B cell (primary cell): ENCODE results near the gene NADSYN1. TPM values are rescaled to one million over a fixed set of nuclear protein-coding genes. Genes with fewer than 3 reads are reported as not detected.

Experiments
- ATAC-seq: fragments of 200-7000 bp; cut with Tn5 transposase; one replicate; pipeline ENCODE4 v1.10.0; 2021; ENCODE audit warnings: low read depth, mild to moderate bottlenecking, moderate number of reproducible peaks, moderate library complexity
- CTCF ChIA-PET: fragments of 350-600 bp; sonication (Branson Sonifier 250); formaldehyde crosslinking; loops from one replicate; lab custom pipeline; 2021; ENCODE audit warnings: antibody characterized with exemption, inconsistent platforms; lab: Charles Lee
- POLR2A ChIA-PET: fragments of 350-600 bp; sonication (Branson Sonifier 250); formaldehyde crosslinking; loops from one replicate; lab custom pipeline; 2021; ENCODE audit warnings: antibody characterized with exemption; lab: Charles Lee
- DNase-seq: peaks from one replicate; pipeline ENCODE4 v3.0.0; 2013
- H2AFZ ChIP-seq: 2 replicates; pipeline ENCODE4 v1.6.1; 2012; ENCODE audit warnings: mild to moderate bottlenecking, low read depth, low read length; ENCODE audit not compliant: insufficient read depth, poor library complexity, severe bottlenecking
- H3K27ac ChIP-seq, 2 donors: 1 replicate in 1 of 2; 2 replicates in 1 of 2; pipeline ENCODE4 v1.5.1; 2012 to 2013; ENCODE audit warnings: low read length in 2 of 2, mild to moderate bottlenecking in 2 of 2, moderate library complexity in 1 of 2
- H3K27me3 ChIP-seq, 4 experiments: fragments of 200-600 bp in 1 of 4; sonication (generic) in 1 of 4; replicated peaks in 1 of 4; 1 replicate in 2 of 4; 2 replicates in 2 of 4; pipeline versions ENCODE4 v1.6.1 to v1.7.0; 2013 to 2016; ENCODE audit warnings: low read length in 3 of 4, mild to moderate bottlenecking in 2 of 4, mixed read lengths in 1 of 4, moderate library complexity in 1 of 4; ENCODE audit not compliant: insufficient read depth in 4 of 4, control insufficient read depth in 3 of 4; ENCODE audit errors: control extremely low read depth in 1 of 4
- H3K36me3 ChIP-seq, 2 experiments: replicated peaks in 1 of 2; 1 replicate in 1 of 2; 2 replicates in 1 of 2; pipeline versions ENCODE4 v1.6.1 to v1.7.1; 2013; ENCODE audit warnings: low read length in 1 of 2; ENCODE audit not compliant: insufficient read depth in 2 of 2, control insufficient read depth in 1 of 2; ENCODE audit errors: control extremely low read depth in 1 of 2, extremely low read depth in 1 of 2
- H3K4me1 ChIP-seq, 2 donors: fragments of 200-600 bp in 1 of 2; sonication (generic) in 1 of 2; 1 replicate in 1 of 2; 2 replicates in 1 of 2; pipeline versions ENCODE4 v1.5.1 to v1.6.1; 2013 to 2017; ENCODE audit warnings: low read length in 2 of 2; ENCODE audit not compliant: control insufficient read depth in 2 of 2, insufficient read depth in 2 of 2
- H3K4me2 ChIP-seq: replicated peaks from 2 replicates; pipeline ENCODE3; 2012; ENCODE audit warnings: mild to moderate bottlenecking, low read depth, low read length; ENCODE audit not compliant: poor library complexity, severe bottlenecking
- H3K4me3 ChIP-seq, 5 experiments: fragments of 200-600 bp in 1 of 5; sonication (generic) in 1 of 5; 1 replicate in 3 of 5; 2 replicates in 2 of 5; pipeline versions ENCODE4 v1.5.1 to v1.7.0; 2011 to 2016; ENCODE audit warnings: low read length in 4 of 5, mild to moderate bottlenecking in 4 of 5, low read depth in 2 of 5, control low read depth in 1 of 5, moderate library complexity in 1 of 5; ENCODE audit not compliant: insufficient read depth in 1 of 5; ENCODE audit errors: control extremely low read depth in 1 of 5, extremely low read depth in 1 of 5
- H3K79me2 ChIP-seq: fragments of 200-600 bp; sonication (generic); one replicate; pipeline ENCODE4 v1.6.0; 2016; ENCODE audit warnings: low read length; ENCODE audit not compliant: control insufficient read depth, insufficient read depth
- H3K9ac ChIP-seq: fragments of 200-600 bp; sonication (generic); 2 replicates; pipeline ENCODE4 v1.6.1; 2017; ENCODE audit warnings: mild to moderate bottlenecking, low read length, moderate library complexity
- H3K9me3 ChIP-seq, 3 donors: one replicate each; pipeline versions ENCODE4 v1.6.1 to v1.7.1; 2013; ENCODE audit warnings: low read length in 2 of 3; ENCODE audit not compliant: control insufficient read depth in 2 of 3, insufficient read depth in 1 of 3; ENCODE audit errors: control extremely low read depth in 1 of 3
- H4K20me1 ChIP-seq: 2 replicates; pipeline ENCODE4 v1.6.0; 2012; ENCODE audit warnings: mild to moderate bottlenecking, low read length; ENCODE audit not compliant: insufficient read depth, control insufficient read depth, poor library complexity, severe bottlenecking
- H3K27ac Mint-ChIP-seq: one replicate; pipeline ENCODE4 v1.8.0; 2021; ENCODE audit warnings: mixed read lengths
- H3K27me3 Mint-ChIP-seq: one replicate; pipeline ENCODE4 v1.8.0; 2021; ENCODE audit warnings: mixed read lengths
- H3K4me1 Mint-ChIP-seq: one replicate; pipeline ENCODE4 v1.8.0; 2021; ENCODE audit warnings: mixed read lengths
- H3K4me3 Mint-ChIP-seq: one replicate; pipeline ENCODE4 v1.8.0; 2021; ENCODE audit warnings: mixed read lengths
- H3K9me3 Mint-ChIP-seq: one replicate; pipeline ENCODE4 v1.8.0; 2022; ENCODE audit warnings: mixed read lengths; ENCODE audit not compliant: insufficient read depth
- CTCF ChIP-seq: fragments of 200-600 bp; IDR thresholded peaks from one replicate; pipeline ENCODE4 v1.8.0; 2022; ENCODE audit warnings: antibody characterized with exemption, mild to moderate bottlenecking
- EZH2 ChIP-seq: IDR thresholded peaks from 2 replicates; pipeline ENCODE4 v1.6.1; 2012; ENCODE audit warnings: borderline replicate concordance, low read depth, mild to moderate bottlenecking, moderate library complexity, low read length; ENCODE audit not compliant: insufficient read depth, poor library complexity, severe bottlenecking
- WGBS: methylation state at CpG from one replicate; pipeline ENCODE4 v1.1.5; 2013; ENCODE audit warnings: missing lambda C conversion rate; ENCODE audit not compliant: insufficient coverage; 5-methylcytosine and 5-hydroxymethylcytosine counted together
- intact Hi-C: fragments of 100-400 bp; cut with micrococcal nuclease; formaldehyde crosslinking; loops from one replicate; pipeline ENCODE4 v1.10.0; 2022
- polyA plus RNA-seq: library from polyadenylated mRNA; depleted of rRNA; stranded (reverse); fragments of >200 nt; gene quantifications from 2 replicates; pipeline ENCODE4 v1.2.3, GENCODE V29; 2012
- total RNA-seq, 2 donors: library from RNA; stranded (reverse); fragments of 120-200 nt in 1 of 2; gene quantifications; 1 replicate in 1 of 2; 2 replicates in 1 of 2; pipeline versions ENCODE4 v1.2.3 to v1.2.4, GENCODE V29; 2013 to 2022

NADSYN1 gene
- total and polyA plus RNA-seq, 2 donors (not counting 1 experiment from before 2014, with no cell fraction given), result 153 to 222 TPM

- no peaks in the 10 kb centered on the region for H3K27me3 Mint-ChIP-seq
- no peak for ATAC-seq
- Histone ChIP-seq H3K79me2 (no peaks in the 10 kb centered on the region), H3K9ac (no peak overlapping the region), H4K20me1 (no peaks in the 10 kb centered on the region), H3K36me3 (peaks cover 0 to 24% of the 10 kb centered on the region in 2 experiments), H3K27ac (no peak overlapping the region), H2AFZ (no peak overlapping the region), H3K4me1 (no peaks in the 10 kb centered on the region), H3K4me2 (no peak overlapping the region), H3K4me3 (no peak overlapping the region), H3K9me3 (no peaks in the 10 kb centered on the region), H3K27me3 (no peaks in the 10 kb centered on the region)
- CTCF ChIA-PET, result no interaction called here
- no peaks in the 10 kb centered on the region for H3K4me1 Mint-ChIP-seq
- WGBS, result 91% methylated on average over 5 of the region's 6 CpGs
- intact Hi-C loops, result no loop called here
- no peak for TF ChIP-seq EZH2
- no peak for TF ChIP-seq CTCF
- H3K4me3 Mint-ChIP-seq, result no peak overlapping the region
- H3K27ac Mint-ChIP-seq, result no peak overlapping the region
- no peaks in the 10 kb centered on the region for H3K9me3 Mint-ChIP-seq
- DNase-seq, result no peak
- POLR2A ChIA-PET, result no interaction called here
Observed at GRCh38 chr11:71437399-71437798, 15.6 kb upstream of the NADSYN1 start.

- Mint-ChIP-seq H3K4me3 (no peak overlapping the region), H3K27me3 (no peaks in the 10 kb centered on the region), H3K27ac (no peak overlapping the region), H3K9me3 (no peaks in the 10 kb centered on the region), H3K4me1 (no peaks in the 10 kb centered on the region)
- H3K4me3 ChIP-seq, result no peak overlapping the region
- ChIA-PET POLR2A (no interaction called here), CTCF (no interaction called here)
- DNase-seq, result no peak
- no peak overlapping the region for H3K9ac ChIP-seq
- H4K20me1 ChIP-seq, result no peaks in the 10 kb centered on the region
- intact Hi-C loops, result no loop called here
- H2AFZ ChIP-seq, result no peak overlapping the region
- H3K36me3 ChIP-seq, result peaks cover 0 to 24% of the 10 kb centered on the region in 2 experiments
- no peaks in the 10 kb centered on the region for H3K4me1 ChIP-seq
- no peaks in the 10 kb centered on the region for H3K27me3 ChIP-seq
- H3K9me3 ChIP-seq, result no peaks in the 10 kb centered on the region
- WGBS, result 83% methylated on average over 11 of the region's 13 CpGs
- no peak overlapping the region for H3K27ac ChIP-seq
- no peak for ATAC-seq
- TF ChIP-seq EZH2 (no peak), CTCF (no peak)
- no peak overlapping the region for H3K4me2 ChIP-seq
- no peaks in the 10 kb centered on the region for H3K79me2 ChIP-seq
Observed at GRCh38 chr11:71437879-71438278, 15.1 kb upstream of the NADSYN1 start.
